ENCODE data around the gene CYP2U1. TPM values are rescaled to one million over a fixed set of nuclear protein-coding genes. Genes with fewer than 3 reads are reported as not detected.

The CYP2U1 gene
- total RNA-seq, 1 experiment from 2014 or later: 1.1 TPM

GRCh38 chr4:107987916-107988762 lies 56.8 kb downstream of the CYP2U1 start:
- no peak overlapping the region for H3K27ac ChIP-seq
- no peaks in the 10 kb centered on the region for H3K9me2 ChIP-seq (ENCODE audit: insufficient read depth)
- CTCF ChIA-PET: no interaction called here
- H3K36me3 ChIP-seq (ENCODE audit: low read depth): no peaks in the 10 kb centered on the region
- no peak for TF ChIP-seq EZH2 (IDR thresholded peaks at IDR 0.05; ENCODE audit: low read depth)
- TF ChIP-seq, protein P1, sequence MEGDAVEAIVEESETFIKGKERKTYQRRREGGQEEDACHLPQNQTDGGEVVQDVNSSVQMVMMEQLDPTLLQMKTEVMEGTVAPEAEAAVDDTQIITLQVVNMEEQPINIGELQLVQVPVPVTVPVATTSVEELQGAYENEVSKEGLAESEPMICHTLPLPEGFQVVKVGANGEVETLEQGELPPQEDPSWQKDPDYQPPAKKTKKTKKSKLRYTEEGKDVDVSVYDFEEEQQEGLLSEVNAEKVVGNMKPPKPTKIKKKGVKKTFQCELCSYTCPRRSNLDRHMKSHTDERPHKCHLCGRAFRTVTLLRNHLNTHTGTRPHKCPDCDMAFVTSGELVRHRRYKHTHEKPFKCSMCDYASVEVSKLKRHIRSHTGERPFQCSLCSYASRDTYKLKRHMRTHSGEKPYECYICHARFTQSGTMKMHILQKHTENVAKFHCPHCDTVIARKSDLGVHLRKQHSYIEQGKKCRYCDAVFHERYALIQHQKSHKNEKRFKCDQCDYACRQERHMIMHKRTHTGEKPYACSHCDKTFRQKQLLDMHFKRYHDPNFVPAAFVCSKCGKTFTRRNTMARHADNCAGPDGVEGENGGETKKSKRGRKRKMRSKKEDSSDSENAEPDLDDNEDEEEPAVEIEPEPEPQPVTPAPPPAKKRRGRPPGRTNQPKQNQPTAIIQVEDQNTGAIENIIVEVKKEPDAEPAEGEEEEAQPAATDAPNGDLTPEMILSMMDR (conservative IDR thresholded peaks at IDR 0.05): no peak
- H3K4me1 ChIP-seq (replicated peaks; ENCODE audit: insufficient read depth): peaks cover 15% of the 10 kb centered on the region; the same call in 1 of the 2 replicates
- no peak overlapping the region for H2AFZ ChIP-seq
- H3K27me3 ChIP-seq (ENCODE audit: insufficient read depth, low read depth): no peaks in the 10 kb centered on the region
- no peaks in the 10 kb centered on the region for H3F3A ChIP-seq (ENCODE audit: insufficient read depth, low read depth)
- POLR2A ChIA-PET (ENCODE audit: unreplicated experiment): no interaction called here
- peaks cover 33% of the 10 kb centered on the region for H3K79me2 ChIP-seq (ENCODE audit: low read depth)
- H3K4me3 ChIP-seq: no peak overlapping the region
- no TSS peak for BruUV-seq (replicated peaks)
- H3K9me3 ChIP-seq (ENCODE audit: insufficient read depth, low read depth): no peaks in the 10 kb centered on the region
- intact Hi-C loops (cut with micrococcal nuclease; ENCODE audit: unreplicated experiment): loop anchor here (2.0 kb wide), 1 partner anchor 163 kb away; the partner anchor contains the start of gene SGMS2
- no peaks in the 10 kb centered on the region; the same call in 1 of the 2 replicates for H4K20me1 ChIP-seq (ENCODE audit: insufficient read depth)
- H3K4me2 ChIP-seq: peak overlapping the region; percentile 94; the same call in 1 of the 2 replicates
- DNase-seq: peak in 1 of 2 experiments; percentile 39

DNA sequence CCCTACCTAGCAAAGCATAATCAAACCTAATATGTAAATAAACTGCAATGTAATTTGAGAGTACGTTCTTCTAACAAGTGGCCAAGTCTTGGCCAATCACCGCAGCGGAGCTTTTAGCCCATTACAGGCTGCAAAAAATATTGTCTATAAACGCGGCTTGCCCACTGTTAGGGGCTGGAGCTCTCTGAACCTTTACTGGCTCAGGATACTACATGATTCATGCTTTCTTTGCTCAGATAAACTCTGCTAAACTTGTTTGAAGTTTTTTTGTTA lies 57.4 kb downstream of the CYP2U1 start:
- no peaks in the 10 kb centered on the region for H3K9me2 ChIP-seq (ENCODE audit: insufficient read depth)
- H4K20me1 ChIP-seq (ENCODE audit: insufficient read depth): no peaks in the 10 kb centered on the region; the same call in 1 of the 2 replicates
- peaks cover 15% of the 10 kb centered on the region; the same call in 1 of the 2 replicates for H3K4me1 ChIP-seq (replicated peaks; ENCODE audit: insufficient read depth)
- no peaks in the 10 kb centered on the region for H3K36me3 ChIP-seq (ENCODE audit: low read depth)
- no peaks in the 10 kb centered on the region for H3F3A ChIP-seq (ENCODE audit: insufficient read depth, low read depth)
- TF ChIP-seq, protein P1 (conservative IDR thresholded peaks at IDR 0.05): no peak
- no peak for TF ChIP-seq EZH2 (IDR thresholded peaks at IDR 0.05; ENCODE audit: low read depth)
- intact Hi-C loops (cut with micrococcal nuclease; ENCODE audit: unreplicated experiment): loop anchor here (2.0 kb wide), 1 partner anchor 164 kb away; the partner anchor contains the start of gene SGMS2
- DNase-seq: no peak
- POLR2A ChIA-PET (ENCODE audit: unreplicated experiment): no interaction called here
- no peaks in the 10 kb centered on the region for H3K27me3 ChIP-seq (ENCODE audit: insufficient read depth, low read depth)
- peak overlapping the region; percentile 82; the same call in 1 of the 2 replicates for H3K4me3 ChIP-seq
- H3K27ac ChIP-seq: no peak overlapping the region
- no peak overlapping the region; the same call in 1 of the 2 replicates for H2AFZ ChIP-seq
- BruUV-seq (replicated peaks): no TSS peak
- peak overlapping the region; percentile 94 for H3K4me2 ChIP-seq
- no peaks in the 10 kb centered on the region for H3K9me3 ChIP-seq (ENCODE audit: insufficient read depth, low read depth)
- H3K79me2 ChIP-seq (ENCODE audit: low read depth): peaks cover 39% of the 10 kb centered on the region
- CTCF ChIA-PET: no interaction called here

GRCh38 chr4:107989162-107989536 lies 57.8 kb downstream of the CYP2U1 start:
- H3K27ac ChIP-seq: no peak overlapping the region
- POLR2A ChIA-PET (ENCODE audit: unreplicated experiment): no interaction called here
- TSS peak; percentile 95 for BruUV-seq (replicated peaks)

More at GRCh38 chr4:107989162-107989536, 57.8 kb downstream of the CYP2U1 start:
- Histone ChIP-seq H3F3A (ENCODE audit: insufficient read depth, low read depth) (no peaks in the 10 kb centered on the region), H3K27me3 (ENCODE audit: insufficient read depth, low read depth) (no peaks in the 10 kb centered on the region), H3K9me3 (ENCODE audit: insufficient read depth, low read depth) (no peaks in the 10 kb centered on the region), H3K79me2 (ENCODE audit: low read depth) (peaks cover 39% of the 10 kb centered on the region), H3K36me3 (ENCODE audit: low read depth) (no peaks in the 10 kb centered on the region), H2AFZ (peak overlapping the region; percentile 96), H3K4me3 (peak overlapping the region; percentile 82), H3K9me2 (ENCODE audit: insufficient read depth) (no peaks in the 10 kb centered on the region), H3K4me2 (peak overlapping the region; percentile 94), H3K4me1 (replicated peaks; ENCODE audit: insufficient read depth) (peaks cover 15% of the 10 kb centered on the region; the same call in 1 of the 2 replicates), H4K20me1 (ENCODE audit: insufficient read depth) (no peaks in the 10 kb centered on the region; the same call in 1 of the 2 replicates)
- intact Hi-C loops (cut with micrococcal nuclease; ENCODE audit: unreplicated experiment): loop anchor here (2.0 kb wide), 1 partner anchor 164 kb away; the partner anchor contains the start of gene SGMS2
- TF ChIP-seq, protein P1 (conservative IDR thresholded peaks at IDR 0.05): no peak
- TF ChIP-seq EZH2 (IDR thresholded peaks at IDR 0.05; ENCODE audit: low read depth): no peak
- CTCF ChIA-PET: no interaction called here
- no peak for DNase-seq

Measured in PC-9 (cell line).